ENCODE measurements around the gene OR52E6. TPM values are rescaled to one million over a fixed set of nuclear protein-coding genes. Genes with fewer than 3 reads are reported as not detected.

Gene OR52E6
- total RNA-seq, 1 donor from 2014 or later = not detected

DNA sequence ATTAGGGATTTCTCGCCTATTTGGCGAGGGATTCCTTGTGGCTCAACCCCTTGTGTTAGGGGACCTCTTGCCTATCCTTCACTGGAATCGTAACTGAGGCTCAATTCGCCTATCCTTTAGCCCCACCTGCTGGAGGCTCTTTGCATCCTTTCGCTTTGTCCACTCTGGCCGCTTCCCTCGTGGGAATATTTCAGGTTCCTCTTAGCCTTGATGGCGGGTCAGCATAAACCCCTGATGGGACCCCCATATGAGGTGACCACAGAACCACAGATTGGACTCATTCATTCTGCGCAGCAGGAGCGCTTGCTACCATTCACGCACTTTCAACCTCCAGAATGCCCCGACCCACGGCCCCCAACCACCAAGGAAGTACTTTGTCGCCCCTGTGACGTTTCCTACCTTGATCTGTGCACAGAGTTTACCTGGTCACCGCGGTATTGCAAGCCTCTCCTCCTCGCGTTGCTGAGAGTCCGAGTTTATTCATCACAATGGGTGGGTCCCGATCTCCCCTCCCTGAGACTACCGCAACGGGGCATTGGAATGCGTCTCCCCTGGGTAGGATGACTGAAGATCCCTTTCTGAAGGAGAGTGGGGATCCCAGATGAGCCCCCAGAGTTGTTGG, 33.1 kb downstream of the OR52E6 start, which contains the start of gene OR52N2:
TSS of gene OR52N2 (plus strand) at position 425 of the 622 bp plus-strand sequence. CDS start 11,412 bp downstream, outside the sequence.
- intact Hi-C loops (cut with micrococcal nuclease) = no loop called here
- ATAC-seq (peak; percentile 93), DNase-seq (peak; percentile 52)

DNA sequence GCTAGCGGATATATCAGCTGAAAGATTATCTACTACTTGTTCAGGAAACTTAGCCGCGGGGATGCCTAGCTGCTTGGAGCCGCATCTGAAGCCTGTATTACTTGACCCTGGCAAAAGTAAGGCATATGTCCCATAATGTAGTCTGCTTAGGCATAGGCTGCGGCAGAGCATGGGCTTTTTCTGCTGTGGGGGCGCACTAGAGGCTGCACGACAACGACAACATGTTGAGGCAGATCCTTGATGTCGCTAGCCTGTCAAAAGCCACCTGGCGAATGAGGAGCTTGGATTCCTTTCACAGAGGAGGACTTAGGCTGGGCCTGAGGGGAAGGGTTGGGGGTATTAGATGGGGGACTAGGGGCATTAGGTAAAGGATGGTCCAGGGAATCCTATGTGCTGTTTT, 34.1 kb downstream of the OR52E6 start:
- ATAC-seq (no peak), DNase-seq (no peak)
- intact Hi-C loops (cut with micrococcal nuclease) = no loop called here

DNA sequence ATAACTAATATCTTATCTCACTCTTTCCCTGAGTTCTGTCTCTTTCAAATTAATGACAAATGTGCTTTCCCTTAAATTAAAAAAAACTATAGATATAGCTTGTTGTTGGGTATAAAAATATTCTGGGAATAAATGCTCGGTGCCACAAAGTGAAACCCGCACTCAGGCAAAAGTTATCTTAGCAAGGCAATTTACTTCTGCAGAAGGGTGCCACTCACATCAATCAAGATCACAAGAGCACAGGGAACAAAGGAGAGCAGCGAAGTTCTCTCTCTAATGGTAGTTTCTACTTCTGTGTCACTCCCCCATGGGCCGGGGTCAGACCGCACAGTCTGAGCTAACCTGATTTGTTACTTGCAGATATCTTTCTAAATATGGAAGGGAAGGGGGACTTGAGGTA, 37.7 kb downstream of the OR52E6 start:
- intact Hi-C loops (cut with micrococcal nuclease) = no loop called here
- ATAC-seq = no peak
- DNase-seq = no peak

DNA sequence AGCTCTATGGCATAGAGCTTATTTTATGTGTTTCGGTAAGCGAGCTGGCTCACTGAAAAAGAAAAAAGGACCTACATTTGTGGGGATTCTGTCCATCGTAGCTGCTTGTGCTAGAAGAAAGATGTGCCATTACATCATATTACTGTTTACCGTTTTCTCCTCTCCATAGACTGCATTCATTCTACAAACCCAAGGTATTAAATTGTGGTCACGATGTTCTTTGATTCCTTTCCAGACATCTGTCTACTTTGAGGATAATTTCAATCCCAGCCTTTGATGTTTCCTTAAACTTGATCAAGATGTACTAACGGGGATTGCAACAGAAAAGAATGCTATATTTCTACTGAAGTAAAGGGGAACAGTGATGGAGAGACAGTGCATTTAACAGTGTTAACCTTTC, 45.2 kb downstream of the OR52E6 start:
- ATAC-seq (no peak), DNase-seq (no peak)
- intact Hi-C loops (cut with micrococcal nuclease) = no loop called here

DNA sequence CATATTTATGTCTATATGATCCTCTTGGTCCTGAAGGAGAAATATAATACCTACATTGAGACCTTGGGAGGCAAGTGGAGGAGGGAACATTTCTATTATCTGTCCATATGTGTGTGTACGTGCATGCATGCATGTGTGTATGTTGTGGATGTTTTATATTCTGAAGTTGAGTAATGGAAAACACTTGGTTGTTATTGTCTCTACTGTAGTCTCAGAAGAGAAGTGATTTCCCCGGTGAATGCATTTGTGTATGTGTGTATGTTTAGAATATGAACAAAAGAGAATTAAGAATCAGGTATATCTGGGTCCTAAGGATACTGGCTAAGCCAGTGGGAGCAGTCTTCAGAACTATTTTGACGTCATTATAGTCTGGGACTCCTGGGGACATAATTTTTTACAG, 50.5 kb downstream of the OR52E6 start, which contains the start of gene OR52N1:
TSS of gene OR52N1 (minus strand) at position 101 of the 400 bp plus-strand sequence. CDS start 2,449 bp downstream, outside the sequence.
- intact Hi-C loops (cut with micrococcal nuclease) = no loop called here
- no peak for DNase-seq
- ATAC-seq = no peak

Other genes starting within 250 kb of the OR52E6 start
- 1.5 TPM for gene TRIM6, start 245.3 kb downstream of the OR52E6 start, total RNA-seq
- gene TRIM34, start 216.9 kb downstream of the OR52E6 start, total RNA-seq = 1.6 TPM
- 6.8 TPM for gene TRIM5, start 156.8 kb downstream of the OR52E6 start, total RNA-seq
- 19.2 TPM for gene TRIM22, start 152.1 kb downstream of the OR52E6 start, total RNA-seq
- not detected for gene OR56B1, start 105.4 kb downstream of the OR52E6 start, total RNA-seq
- not detected for gene OR52N4, start 87.7 kb downstream of the OR52E6 start, total RNA-seq
- not detected for gene OR52N5, start 58.5 kb downstream of the OR52E6 start, total RNA-seq
- gene OR52N1, start 50.6 kb downstream of the OR52E6 start, total RNA-seq = not detected
- gene OR52N2, start 33.0 kb downstream of the OR52E6 start, total RNA-seq = not detected
- not detected for gene OR52E8, start 15.8 kb upstream of the OR52E6 start, total RNA-seq
- not detected for gene OR52E4, start 38.7 kb upstream of the OR52E6 start, total RNA-seq
- gene OR52E5, start 51.3 kb upstream of the OR52E6 start, total RNA-seq = not detected
- not detected for gene OR56A3, start 100.4 kb upstream of the OR52E6 start, total RNA-seq
- not detected for gene OR56A5, start 126.6 kb upstream of the OR52E6 start, total RNA-seq
- not detected for gene OR52L1, start 145.1 kb upstream of the OR52E6 start, total RNA-seq
- gene OR56A4, start 165.0 kb upstream of the OR52E6 start, total RNA-seq = not detected
- not detected for gene OR56A1, start 188.9 kb upstream of the OR52E6 start, total RNA-seq

Data from left ventricle myocardium superior (tissue), 1 donor.